HG02763 (cell line): Measurements from ENCODE around the gene COPG2.

Experiments
- ATAC-seq: cut with Tn5 transposase; IDR thresholded peaks from one replicate; pipeline ENCODE4 v1.9.1; 2021; ENCODE audit warnings: mild to moderate bottlenecking, moderate library complexity; ENCODE audit not compliant: unreplicated experiment

COPG2 gene

GRCh38 chr7:130500910-130501309 lies 167.6 kb downstream of the COPG2 start:
- no peak for ATAC-seq

DNA sequence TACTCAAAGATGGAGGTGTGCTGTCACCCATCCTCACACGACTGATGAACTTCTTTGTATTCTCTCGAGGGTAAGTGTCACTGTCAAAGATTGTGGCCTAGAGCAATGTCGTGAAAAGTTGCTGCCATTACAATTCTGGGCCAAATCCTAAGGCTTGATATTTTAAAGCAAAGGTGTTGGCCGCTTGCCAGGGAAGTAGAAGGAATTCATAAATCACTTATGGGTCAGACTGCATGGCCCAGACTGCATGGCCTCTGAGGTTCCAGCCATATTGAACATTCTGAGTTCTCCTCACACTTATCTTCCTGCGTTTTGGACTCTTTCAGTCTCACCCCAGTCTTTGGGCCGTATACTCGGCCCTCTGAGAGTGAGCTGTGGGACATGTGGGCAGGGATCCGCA lies 168.1 kb downstream of the COPG2 start:
- no peak for ATAC-seq

DNA sequence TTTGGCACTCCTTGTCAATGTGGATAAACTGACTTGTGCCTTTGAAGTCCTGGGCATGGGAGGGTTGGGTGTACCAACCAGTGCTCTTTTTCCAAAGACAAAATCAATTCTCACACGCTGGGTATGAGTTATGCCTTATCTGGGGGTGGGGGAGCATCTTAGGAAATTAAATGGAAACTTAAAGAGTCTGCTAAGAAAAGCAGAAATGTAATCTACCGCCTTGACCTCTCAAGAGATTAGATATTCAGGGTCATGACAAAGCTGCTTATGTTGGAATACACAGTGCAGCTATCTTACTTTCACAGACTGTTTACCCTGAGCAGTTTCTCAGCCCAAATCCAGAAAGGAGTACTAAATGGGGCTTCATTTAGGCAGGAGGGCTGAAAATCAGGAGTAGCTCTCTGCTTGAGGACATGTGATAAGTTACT lies 174.1 kb downstream of the COPG2 start:
- no peak for ATAC-seq

GRCh38 chr7:130493275-130493873 lies 175.2 kb downstream of the COPG2 start:
- ATAC-seq = no peak

- no peak for ATAC-seq
These were observed 175.8 kb downstream of the COPG2 start for GRCh38 chr7:130492523-130493274.

DNA sequence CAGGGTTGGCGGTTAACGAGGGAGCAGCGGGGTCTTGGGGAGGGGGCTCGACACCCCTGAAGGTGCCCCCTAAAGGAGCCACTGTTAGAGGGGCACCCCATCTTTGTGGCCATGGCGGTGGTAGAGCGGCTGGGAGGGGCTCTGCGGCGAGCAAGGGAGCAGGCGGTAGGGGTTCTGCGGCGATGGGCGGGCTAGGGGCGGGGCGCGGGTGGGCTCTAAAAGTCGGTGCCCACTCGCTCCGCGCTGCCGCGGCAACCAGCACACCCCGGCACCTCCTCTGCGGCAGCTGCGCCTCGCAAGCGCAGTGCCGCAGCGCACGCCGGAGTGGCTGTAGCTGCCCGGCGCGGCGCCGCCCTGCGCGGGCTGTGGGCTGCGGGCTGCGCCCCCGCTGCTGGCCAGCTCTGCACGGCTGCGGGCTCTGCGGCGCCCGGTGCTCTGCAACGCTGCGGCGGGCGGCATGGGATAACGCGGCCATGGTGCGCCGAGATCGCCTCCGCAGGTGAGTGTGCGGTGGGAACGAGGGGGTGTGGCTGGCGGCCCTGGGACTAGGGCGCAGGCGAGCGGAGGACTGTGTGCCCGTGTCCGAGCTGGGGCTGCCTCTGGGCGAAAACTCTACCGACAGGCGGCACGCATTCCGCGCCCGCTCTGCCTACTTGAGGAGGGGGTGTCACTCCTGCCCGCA lies 176.6 kb downstream of the COPG2 start, which contains the start of gene MEST:
Gene MEST (plus strand): TSS at position 245 of the 682 bp plus-strand sequence. CDS start 229 bp downstream, at position 474.
- no peak for ATAC-seq

DNA sequence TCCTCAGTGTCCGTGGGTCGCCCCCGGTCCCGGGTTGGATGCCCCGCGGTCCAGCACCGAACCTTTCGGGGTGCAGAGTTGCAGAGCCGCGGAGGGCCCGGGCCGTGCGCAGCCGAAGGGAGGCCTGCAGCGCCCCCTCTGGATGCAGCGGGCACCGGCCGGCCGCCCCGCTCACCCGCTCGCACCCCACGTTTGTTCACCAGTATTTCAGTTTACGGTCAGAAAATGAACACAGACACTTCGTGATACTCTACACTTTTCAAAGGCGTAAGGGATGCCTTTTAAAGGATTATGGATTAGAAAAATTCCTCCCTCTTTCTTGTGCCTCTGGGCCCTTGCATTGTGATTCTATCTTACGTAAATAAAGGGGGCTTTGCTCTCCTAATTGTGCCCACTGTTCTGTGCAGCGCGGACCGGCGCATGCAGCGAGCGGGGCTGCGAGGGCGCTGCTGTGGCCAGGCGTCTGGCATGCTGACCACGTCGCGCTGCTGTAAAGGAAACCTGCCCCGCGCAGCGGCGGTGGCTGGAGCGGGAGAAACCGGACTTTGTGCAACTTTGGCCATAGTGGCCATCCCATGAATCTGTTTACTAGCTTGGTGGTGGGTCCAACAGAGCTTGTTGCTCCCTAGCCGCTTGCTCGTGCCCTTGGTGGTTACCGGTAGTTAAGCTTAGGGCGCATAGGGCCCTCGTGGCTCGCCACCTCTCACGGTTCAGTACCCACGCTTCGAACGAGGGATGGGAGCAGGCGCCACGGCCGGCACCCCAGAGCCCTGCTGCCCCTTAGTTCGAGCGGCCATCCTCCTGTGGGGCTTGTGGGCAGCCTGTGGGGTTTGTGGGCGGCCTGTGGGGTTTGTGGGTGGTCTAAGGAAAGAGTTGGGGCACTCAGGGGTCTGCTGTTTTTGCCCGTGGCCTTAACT lies 177.4 kb downstream of the COPG2 start:
- no peak for ATAC-seq

DNA sequence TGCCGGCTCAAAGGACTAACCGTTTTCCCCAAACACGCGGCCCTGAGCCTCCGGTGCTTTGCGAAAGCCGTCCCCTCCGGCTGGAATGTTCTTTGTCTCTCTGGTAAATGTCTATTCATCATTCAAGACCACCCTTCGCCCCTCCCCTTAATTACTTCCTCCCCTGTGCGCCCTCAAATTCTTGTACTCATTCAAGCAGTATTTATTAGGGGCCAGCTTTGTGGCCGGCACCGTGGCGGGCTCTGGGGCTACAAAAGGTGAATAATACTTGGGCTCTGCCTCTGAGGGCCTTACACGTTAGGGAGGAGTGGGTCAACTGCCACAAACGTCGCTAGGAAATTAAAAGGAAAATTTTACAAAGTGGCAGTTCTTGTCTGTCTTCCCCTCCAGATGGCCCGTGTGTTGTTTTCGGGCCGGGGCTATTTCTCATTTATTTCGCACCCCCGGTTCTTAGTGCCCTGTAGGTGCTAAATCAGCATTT lies 178.2 kb downstream of the COPG2 start:
- no peak for ATAC-seq

DNA sequence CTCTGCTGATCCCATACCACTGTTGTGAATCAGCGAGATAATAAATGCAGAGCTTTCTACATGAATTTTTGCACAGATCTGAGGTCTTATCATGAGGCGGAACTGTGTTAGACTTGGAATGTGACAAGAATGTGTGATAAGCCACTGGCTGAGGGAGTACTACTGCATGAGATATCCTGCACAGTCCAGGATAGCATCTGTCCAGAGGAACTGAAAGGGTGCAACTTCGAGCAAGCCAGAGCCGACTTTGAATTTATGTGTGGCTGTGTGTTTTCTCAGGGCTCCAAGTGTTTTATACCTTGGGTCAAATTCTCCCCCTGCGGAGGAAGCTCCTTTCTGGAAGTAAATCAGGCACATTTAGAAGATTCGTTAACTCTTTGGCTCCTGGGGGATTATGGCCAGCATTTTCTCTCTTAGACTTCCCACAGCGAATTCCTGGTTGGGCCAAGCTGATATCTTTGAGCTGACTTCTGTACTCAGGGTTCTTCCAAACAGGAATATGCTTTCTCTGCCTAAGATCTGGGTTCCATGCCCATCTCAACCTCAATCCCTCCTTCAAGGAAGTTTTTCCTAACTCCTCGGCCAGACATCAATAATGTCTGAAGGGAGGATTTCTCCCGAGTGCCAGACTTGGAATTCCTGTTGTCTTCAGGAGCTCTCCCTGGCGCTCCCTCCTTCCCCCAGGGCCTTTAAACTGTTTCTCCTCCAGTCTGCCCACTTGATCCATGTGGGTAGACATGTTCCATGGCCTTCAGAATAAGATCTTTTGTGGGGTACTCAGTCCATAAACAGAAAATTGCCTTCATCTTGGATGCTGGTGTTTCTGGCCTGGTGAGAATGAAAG lies 179.2 kb downstream of the COPG2 start:
- ATAC-seq = no peak

DNA sequence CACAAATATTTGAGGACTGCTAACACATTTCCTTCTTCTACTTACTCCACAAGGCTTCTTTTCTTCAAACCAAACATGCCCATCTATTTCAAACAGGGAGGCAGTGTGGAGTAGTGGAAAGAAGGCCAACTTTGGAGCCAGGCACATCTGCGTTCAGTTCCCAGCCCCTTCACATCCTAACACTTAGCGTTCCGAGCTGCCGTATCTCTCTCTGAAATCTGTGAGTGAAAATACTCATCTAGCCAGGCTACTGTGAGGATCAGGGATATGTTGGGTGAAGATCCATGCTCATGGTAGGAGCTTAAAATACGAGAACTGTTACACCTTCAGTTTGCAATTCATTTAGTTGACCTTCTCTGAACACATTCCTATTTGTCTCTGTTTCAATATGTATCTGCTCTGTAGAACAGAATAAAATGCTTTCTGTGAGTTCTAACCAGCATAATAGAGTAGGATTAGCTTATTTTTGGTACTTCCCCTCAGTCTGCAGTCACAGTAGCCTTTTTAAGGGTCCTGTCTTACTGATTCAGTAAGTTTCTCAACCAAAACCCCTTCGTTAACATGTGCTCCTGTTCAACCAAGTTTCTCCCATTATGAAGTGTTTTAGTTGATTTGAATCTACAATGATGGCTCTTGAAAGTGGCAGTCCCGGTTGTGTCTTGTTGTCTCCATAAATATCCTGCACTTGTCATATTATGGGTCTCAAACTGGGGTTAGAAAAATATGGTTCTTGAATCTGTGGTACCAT lies 180.0 kb downstream of the COPG2 start:
- no peak for ATAC-seq

- no peak for ATAC-seq
These were observed 181.6 kb downstream of the COPG2 start for GRCh38 chr7:130486954-130487436.

- ATAC-seq = no peak
These were observed 182.2 kb downstream of the COPG2 start for GRCh38 chr7:130486114-130486953.

- no peak for ATAC-seq
These were observed 182.8 kb downstream of the COPG2 start for GRCh38 chr7:130485734-130486113.

DNA sequence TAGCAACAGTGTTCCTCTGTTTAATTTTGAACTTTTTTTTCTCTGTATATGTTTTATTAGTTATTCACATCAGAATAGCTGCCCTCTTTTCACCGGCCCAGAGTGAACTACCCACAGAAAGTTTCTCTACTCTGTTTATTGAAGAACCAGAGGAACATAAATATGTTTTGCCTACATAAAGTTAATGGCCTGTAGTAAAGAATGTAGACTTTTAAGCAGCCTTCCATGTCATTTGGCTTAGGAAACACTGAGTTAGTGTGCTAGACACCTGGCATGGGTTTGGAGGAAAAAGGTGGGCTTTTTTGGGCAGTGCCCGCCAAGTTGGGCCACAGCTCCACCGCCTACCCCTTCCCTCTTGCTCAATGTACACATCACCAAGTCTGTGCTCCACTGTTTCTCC lies 185.5 kb downstream of the COPG2 start:
- ATAC-seq = no peak

GRCh38 chr7:130481898-130482297 lies 186.7 kb downstream of the COPG2 start:
- ATAC-seq = no peak

DNA sequence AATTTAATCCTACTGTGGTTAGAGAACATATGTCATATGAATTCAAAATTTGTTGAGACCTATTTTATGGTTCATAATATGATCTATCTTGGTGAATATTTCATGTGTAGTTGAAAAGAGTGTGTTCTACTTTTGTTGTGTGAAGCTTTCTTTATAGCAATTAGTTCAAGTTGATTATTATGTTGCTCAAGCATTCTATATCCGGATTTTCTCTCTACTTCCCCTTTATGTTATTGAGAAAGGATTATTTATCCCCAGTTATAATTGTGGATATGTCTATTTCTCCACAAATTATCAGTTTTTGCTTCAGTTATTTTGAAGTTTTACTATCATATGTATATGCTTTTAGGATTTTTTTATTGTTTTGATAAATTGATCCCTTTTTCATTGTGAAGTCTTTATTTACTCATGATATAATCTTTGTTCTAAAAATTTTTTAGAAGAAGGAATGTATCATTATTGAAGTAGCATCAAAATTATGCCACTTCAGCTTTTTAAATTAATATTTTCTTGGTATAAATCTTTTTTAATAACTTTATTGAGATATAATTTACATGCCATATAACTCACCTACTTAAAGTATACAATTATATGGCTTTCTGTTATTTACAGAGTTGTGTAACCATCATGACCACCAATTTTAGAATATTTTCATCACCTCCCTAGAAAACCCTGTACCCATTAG lies 188.7 kb downstream of the COPG2 start:
- no peak for ATAC-seq

GRCh38 chr7:130478991-130479390 lies 189.6 kb downstream of the COPG2 start:
- ATAC-seq = no peak
